Hepatic stellate cell (primary cell): ENCODE measurements around the gene UPP1.
A peak's percentile ranks its signal among the peaks of the same experiment; 100 is the strongest.

Experiments
- DNase-seq: peaks from one replicate; pipeline ENCODE4 v3.0.0; 2011; ENCODE audit warnings: low spot score

UPP1 gene

GRCh38 chr7:48085942-48086341, 3.1 kb upstream of the UPP1 start:
- no peak for DNase-seq

- DNase-seq: no peak
Measured at GRCh38 chr7:48087349-48087748, 1.7 kb upstream of the UPP1 start.

GRCh38 chr7:48088559-48089045, 463 bp upstream of the UPP1 start:
- peak; percentile 81 for DNase-seq

- DNase-seq: peak; percentile 44
Measured at GRCh38 chr7:48090095-48090805, 1.2 kb downstream of the UPP1 start.

GRCh38 chr7:48091506-48092433, 2.7 kb downstream of the UPP1 start:
- no peak for DNase-seq

- peak; percentile 67 for DNase-seq
Measured at GRCh38 chr7:48094861-48095293, 5.8 kb downstream of the UPP1 start.

GRCh38 chr7:48096273-48096672, 7.2 kb downstream of the UPP1 start:
- DNase-seq: no peak

- DNase-seq: no peak
Measured at GRCh38 chr7:48097521-48098231, 8.6 kb downstream of the UPP1 start.

GRCh38 chr7:48098846-48099245, 9.8 kb downstream of the UPP1 start:
- no peak for DNase-seq

- no peak for DNase-seq
Measured at GRCh38 chr7:48099781-48100180, 10.7 kb downstream of the UPP1 start.

- DNase-seq: no peak
Measured at GRCh38 chr7:48101352-48101751, 12.3 kb downstream of the UPP1 start.

GRCh38 chr7:48101968-48102367, 12.9 kb downstream of the UPP1 start:
- DNase-seq: no peak

- no peak for DNase-seq
Measured at GRCh38 chr7:48102530-48102929, 13.5 kb downstream of the UPP1 start.

GRCh38 chr7:48105045-48105444, 16.0 kb downstream of the UPP1 start:
- no peak for DNase-seq

- DNase-seq: no peak
Measured at GRCh38 chr7:48106906-48107659, 18.0 kb downstream of the UPP1 start.

GRCh38 chr7:48107926-48108472, 18.9 kb downstream of the UPP1 start:
- DNase-seq: no peak

- DNase-seq: no peak
Measured at GRCh38 chr7:48108959-48109847, 20.1 kb downstream of the UPP1 start.

- peak; percentile 54 for DNase-seq
Measured at GRCh38 chr7:48109848-48110663, 21.0 kb downstream of the UPP1 start.

GRCh38 chr7:48110868-48111267, 21.8 kb downstream of the UPP1 start:
- DNase-seq: no peak
